GM18867 (cell line): Measurements from ENCODE around the gene ACSL5.
"Not testable (repeated sequence)": the region's sequence is repeated elsewhere in the genome, so short reads cannot be mapped to it uniquely, and the experiment has no call there.

Source experiments
- ATAC-seq: cut with Tn5 transposase; IDR thresholded peaks from one replicate; pipeline ENCODE4 v1.9.1; 2021; ENCODE audit warnings: mild to moderate bottlenecking, moderate library complexity; ENCODE audit not compliant: unreplicated experiment

ACSL5 gene

GRCh38 chr10:112349521-112350085 is 24.3 kb upstream of the ACSL5 start:
- ATAC-seq, result no peak

- no peak for ATAC-seq
Observed at GRCh38 chr10:112351146-112351545, 22.8 kb upstream of the ACSL5 start.

DNA sequence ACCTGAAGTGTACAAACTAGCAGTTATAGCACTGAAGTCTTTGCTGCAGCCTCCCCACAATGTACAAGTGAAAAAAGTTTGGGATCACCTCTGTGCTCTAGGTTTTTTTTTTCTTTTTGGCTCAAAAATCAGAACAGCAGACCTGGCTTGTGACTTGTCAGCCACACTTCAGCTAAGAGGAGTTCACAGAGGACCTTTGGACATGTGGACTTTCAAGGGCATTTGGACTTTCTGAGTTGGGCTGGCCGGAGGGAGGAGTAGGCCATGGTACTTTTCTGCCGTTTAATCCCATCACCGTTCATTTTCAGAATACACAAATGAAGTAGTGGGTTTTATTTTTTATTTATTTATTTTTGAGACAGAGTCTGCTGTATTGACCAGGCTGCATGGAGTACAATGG is 21.9 kb upstream of the ACSL5 start:
- no peak for ATAC-seq

DNA sequence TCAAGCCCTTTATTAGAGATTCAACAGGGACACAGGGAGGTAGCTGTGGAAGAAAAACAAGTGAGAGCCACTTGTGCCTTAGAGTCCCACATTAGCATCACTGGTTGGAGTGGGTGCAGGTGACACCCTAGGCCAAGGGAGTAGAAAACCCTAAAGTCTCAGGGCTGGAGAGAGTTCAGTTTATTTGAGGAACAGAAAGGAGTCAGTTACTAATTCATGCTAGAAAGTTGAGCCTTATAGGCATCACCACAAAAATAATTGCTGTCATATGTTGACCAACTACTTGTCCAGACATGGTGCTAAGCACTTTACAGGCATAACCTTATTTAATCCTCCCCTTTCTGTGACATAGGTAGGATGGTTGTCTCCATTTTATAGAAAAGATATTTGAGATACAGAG is 20.9 kb upstream of the ACSL5 start:
- ATAC-seq, result peak; percentile 44

GRCh38 chr10:112356686-112357085 is 17.2 kb upstream of the ACSL5 start:
- no peak for ATAC-seq

GRCh38 chr10:112359606-112360307 is 14.2 kb upstream of the ACSL5 start:
- no peak for ATAC-seq

DNA sequence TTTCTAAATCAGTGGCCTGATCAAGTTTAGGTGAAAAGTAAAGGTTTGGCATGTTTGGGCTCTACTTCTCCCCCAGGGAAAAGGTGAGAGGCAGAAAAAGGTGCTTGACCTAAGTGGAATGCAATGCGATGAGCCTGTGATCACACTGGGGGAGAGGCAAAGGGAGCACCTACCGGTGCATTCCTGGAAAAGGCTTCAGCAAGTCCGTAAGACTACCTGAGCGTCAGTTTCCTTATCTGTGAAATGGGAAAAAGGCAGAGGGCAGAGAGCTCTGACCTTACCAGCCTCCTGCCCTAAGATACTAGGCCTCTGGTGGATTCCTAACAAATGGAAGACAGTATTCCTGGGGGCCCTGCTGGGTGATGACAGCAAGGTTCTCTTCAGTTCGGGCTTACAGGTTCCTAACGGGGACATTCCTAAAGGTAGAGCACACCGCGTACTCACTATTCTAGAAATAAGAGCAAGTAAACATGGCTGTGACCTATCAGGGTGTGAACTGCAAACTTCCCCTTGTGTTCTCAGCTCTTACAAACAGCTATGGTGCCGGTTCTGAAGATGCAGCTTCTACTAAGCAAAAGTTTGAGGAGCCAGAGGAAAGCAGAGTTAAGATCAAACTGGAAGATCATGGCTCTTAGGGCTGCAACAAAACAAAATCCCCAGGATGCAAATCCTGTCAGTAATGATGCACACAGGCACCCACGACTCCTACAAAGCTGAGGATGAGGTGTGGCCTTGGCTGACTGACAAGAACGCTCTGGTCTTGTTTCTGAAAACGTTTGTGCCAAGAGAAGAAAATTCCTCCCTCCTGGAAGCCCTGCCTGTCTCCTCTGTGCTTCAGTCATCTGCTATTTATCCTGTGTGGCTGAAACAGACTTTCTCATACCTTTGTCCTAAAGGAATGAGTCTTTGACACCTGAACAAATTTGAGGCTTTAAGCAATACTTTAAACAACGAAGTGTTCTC is 13.3 kb upstream of the ACSL5 start:
- no peak for ATAC-seq

DNA sequence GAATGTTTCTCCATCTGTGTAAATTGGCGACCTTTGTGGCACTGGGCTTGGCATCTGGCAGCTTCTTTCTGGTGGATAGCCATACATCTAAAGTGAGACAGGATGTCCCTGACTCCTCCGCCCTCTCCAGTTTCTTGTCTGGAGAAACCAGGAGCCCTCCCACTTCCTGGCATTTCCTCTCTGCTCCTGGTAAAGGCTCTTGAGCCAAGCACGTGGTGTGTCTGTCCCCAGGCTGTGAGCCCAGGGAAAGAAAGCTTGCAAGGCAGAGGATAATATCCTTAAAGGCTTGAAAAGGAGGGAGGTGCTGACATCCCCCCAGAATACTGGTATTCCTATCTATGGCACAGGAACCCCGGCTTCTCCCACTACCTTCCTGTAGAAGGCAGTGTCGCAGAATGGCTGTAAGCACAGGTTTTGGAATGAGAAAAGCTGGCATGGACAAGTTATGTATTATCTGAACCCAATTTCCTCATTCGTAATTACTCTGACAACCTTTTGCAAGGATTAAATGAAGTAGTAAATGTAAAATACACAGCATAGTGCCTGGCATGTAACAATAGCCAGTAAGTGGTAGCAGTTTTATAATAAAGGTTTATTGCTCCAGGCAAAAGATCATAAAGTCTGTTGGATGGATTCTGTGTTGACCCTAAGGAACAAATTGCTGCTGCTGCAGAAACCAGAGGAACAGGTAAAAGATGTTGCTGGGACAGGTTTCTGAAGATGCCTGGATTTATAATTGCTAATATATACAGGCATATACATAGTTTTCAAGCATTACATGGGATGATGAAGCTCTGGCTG is 11.8 kb upstream of the ACSL5 start:
- no peak for ATAC-seq

GRCh38 chr10:112362833-112363232 is 11.1 kb upstream of the ACSL5 start:
- no peak for ATAC-seq

GRCh38 chr10:112363696-112364688 is 9.9 kb upstream of the ACSL5 start:
- no peak for ATAC-seq

- no peak for ATAC-seq
Observed at GRCh38 chr10:112365014-112365432, 8.9 kb upstream of the ACSL5 start.

- ATAC-seq, result no peak
Observed at GRCh38 chr10:112365451-112365850, 8.5 kb upstream of the ACSL5 start.

- no peak for ATAC-seq
Observed at GRCh38 chr10:112366992-112367391, 6.9 kb upstream of the ACSL5 start.

DNA sequence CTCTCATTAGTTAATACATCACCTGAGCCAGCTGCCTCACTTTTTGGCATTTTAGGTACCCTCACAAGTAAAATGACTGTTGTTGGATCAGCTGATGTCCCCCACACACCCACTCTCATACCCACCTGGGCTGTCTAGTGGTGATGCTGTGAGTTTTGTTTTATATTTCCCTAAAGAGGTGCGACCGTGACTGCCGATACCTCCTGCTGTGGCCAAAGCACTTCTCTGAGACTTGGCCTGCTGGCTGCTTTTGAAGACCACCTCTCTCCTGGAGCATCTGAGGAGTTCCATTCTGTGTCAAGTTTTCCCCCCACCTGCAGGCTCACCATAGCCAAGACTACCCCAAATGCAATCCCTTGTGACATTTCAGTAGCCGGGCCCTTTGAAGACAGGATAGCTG is 6.4 kb upstream of the ACSL5 start:
- no peak for ATAC-seq

DNA sequence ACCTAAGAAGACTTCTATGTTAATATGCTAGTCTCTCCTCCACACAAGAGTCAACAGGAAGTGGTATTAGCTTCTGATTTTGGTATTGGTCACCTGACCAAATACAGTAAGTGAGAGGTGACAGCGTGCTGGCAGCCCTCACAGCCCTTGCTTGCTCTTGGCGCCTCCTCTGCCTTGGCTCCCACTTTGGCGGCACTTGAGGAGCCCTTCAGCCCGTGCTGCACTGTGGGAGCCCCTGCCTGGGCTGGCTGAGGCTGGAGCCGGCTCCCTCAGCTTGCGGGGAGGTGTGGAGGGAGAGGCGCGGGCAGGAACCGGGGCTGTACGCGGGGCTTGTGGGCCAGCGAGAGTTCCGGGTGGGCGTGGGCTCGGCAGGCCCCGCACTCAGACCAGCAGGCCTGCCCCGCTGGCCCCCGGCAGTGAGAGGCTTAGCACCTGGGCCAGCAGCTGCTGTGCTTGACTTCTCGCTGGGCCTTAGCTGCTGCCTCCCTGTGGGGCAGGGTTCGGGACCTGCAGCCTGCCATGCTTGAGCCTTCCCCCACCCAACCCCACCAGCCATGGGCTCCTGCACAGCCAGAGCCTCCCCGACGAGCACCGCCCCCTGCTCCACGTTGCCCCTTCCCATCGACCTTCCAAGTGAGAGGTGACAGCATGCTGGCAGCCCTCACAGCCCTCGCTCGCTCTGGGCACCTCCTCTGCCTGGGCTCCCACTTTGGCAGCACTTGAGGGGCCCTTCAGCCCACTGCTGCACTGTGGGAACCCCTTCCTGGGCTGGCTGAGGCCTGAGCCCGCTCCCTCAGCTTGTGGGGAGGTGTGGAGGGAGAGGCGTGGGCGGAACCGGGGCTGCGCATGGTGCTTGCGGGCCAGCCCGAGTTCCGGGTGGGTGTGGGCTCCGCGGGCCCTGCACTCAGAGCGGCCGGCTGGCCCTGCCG is 4.2 kb upstream of the ACSL5 start:
- ATAC-seq, result peak; percentile 99

DNA sequence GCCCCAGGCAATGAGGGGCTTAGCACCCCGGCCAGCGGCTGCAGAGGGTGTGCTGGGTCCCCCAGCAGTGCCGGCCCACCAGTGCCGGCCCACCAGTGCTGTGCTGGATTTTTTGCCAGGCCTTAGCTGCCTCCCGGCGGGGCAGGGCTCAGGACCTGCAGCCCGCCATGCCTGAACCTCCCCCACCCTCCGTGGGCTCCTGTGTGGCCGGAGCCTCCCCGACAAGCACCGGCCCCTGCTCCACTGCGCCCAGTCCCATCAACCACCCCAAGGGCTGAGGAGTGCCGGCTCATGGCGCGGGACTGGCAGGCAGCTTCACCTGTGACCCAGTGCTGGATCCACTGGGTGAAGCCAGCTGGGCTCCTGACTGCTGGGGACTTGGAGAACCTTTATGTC is 3.5 kb upstream of the ACSL5 start:
- ATAC-seq, result no peak

DNA sequence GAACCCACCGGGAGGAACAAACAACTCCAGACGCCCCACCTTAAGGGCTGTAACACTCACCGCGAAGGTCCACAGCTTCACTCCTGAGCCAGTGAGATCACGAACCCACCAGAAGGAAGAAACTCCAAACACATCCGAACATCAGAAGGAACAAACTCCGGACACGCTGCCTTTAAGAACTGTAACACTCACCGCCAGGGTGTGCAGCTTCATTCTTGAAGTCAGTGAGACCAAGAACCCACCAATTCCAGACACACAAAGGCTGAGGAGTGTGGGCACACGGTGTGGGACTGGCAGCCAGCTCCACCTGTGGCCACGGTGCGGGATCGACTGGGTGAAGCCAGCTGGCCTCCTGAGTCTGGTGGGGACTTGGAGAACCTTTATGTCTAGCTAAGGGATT is 2.6 kb upstream of the ACSL5 start:
- not testable (repeated sequence) for ATAC-seq

DNA sequence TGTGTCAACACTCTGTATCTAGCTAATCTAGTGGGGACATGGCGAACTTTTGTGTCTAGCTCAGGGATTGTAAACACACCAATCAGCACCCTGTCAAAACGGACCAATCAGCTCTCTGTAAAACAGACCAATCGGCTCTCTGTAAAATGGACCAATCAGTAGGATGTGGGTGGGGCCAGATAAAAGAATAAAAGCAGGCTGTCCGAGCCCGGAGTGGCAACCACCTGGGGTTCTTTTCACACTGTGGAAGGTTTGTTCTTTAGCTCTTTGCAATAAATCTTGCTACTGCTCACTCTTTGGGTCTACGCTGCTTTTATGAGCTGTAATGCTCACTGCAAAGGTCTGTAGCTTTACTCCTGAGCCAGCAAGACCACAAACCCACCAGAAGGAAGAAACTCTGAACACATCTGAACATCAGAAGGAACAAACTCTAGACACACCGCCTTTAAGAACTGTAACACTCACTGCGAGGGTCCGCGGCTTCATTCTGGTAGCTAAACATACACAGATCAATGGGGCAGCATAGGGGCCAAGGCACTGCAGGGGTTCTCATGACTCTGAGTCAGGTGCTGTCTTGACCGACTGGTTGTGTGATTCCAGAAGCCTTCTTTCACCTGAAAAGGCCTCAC is 1.6 kb upstream of the ACSL5 start:
- ATAC-seq, result not testable (repeated sequence)
